Uterus (tissue), 2 donors: ENCODE data around the gene TRAFD1.

Experiments
- POLR2A ChIP-seq, 2 donors: fragments of 450-650 bp; IDR thresholded peaks; one replicate each; pipeline ENCODE4 v1.6.1; 2016; ENCODE audit warnings: antibody characterized with exemption in 2 of 2, mild to moderate bottlenecking in 1 of 2, moderate library complexity in 1 of 2
- TF ChIP-seq, protein P1 (sequence below), 4 experiments: fragments of 200-600 bp in 2 of 4; fragments of 450-650 bp in 2 of 4; sonication (generic) in 2 of 4; IDR thresholded peaks; one replicate each; pipeline ENCODE4 v1.5.1; 2016 to 2019; ENCODE audit warnings: antibody characterized with exemption in 4 of 4, mild to moderate bottlenecking in 2 of 4, moderate library complexity in 1 of 4

DNA sequence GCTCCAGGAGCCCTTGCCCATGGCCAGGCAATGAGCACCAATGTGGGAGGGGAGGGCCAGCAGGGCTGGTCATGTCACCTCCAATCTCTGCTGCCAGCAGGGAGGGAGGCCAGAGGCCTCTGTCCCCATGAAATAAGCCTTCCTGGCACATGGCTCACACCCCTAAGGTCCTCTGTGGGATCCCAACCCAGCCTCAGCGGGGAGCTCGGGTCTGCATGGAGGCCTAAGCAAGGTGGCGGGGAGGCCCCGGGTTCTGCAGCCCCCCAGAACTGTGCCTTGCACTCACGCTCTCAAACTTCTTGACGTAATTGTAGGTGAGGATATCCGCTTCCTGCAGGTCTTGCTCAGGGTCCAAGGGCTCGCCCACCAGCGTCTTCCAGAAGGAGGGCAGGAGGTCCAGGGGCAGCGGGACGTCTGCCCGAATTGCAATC is 41.7 kb downstream of the TRAFD1 start:
- TF ChIP-seq, protein P1, sequence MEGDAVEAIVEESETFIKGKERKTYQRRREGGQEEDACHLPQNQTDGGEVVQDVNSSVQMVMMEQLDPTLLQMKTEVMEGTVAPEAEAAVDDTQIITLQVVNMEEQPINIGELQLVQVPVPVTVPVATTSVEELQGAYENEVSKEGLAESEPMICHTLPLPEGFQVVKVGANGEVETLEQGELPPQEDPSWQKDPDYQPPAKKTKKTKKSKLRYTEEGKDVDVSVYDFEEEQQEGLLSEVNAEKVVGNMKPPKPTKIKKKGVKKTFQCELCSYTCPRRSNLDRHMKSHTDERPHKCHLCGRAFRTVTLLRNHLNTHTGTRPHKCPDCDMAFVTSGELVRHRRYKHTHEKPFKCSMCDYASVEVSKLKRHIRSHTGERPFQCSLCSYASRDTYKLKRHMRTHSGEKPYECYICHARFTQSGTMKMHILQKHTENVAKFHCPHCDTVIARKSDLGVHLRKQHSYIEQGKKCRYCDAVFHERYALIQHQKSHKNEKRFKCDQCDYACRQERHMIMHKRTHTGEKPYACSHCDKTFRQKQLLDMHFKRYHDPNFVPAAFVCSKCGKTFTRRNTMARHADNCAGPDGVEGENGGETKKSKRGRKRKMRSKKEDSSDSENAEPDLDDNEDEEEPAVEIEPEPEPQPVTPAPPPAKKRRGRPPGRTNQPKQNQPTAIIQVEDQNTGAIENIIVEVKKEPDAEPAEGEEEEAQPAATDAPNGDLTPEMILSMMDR (IDR thresholded peaks at IDR 0.05), result no peak
- TF ChIP-seq POLR2A (IDR thresholded peaks at IDR 0.05), result no peak
